ENCODE measurements around the gene MAPKAPK2. TPM values are rescaled to one million over a fixed set of nuclear protein-coding genes. Genes with fewer than 3 reads are reported as not detected.

MAPKAPK2 gene
- total RNA-seq, 1 donor from 2014 or later = 24.7 TPM

- Histone ChIP-seq H3K4me2 (no peak overlapping the region), H3K4me1 (peaks cover 15% of the 10 kb centered on the region), H2AFZ (replicated peaks) (no peak overlapping the region), H4K20me1 (ENCODE audit: low read depth) (peaks cover 4% of the 10 kb centered on the region), H3K4me3 (no peak overlapping the region), H3K9ac (no peak overlapping the region), H3K79me2 (ENCODE audit: low read depth) (no peaks in the 10 kb centered on the region), H3K27me3 (no peaks in the 10 kb centered on the region), H3F3A (ENCODE audit: low read depth) (no peaks in the 10 kb centered on the region), H3K36me3 (no peaks in the 10 kb centered on the region), H3K27ac (no peak overlapping the region), H3K9me3 (ENCODE audit: low read depth) (no peaks in the 10 kb centered on the region)
- peaks cover 6% of the 10 kb centered on the region for H3K27me3 Mint-ChIP-seq (ENCODE audit: insufficient read depth, low read depth)
- no peak for TF ChIP-seq EZH2phosphoT487 (IDR thresholded peaks at IDR 0.05)
- no peak for TF ChIP-seq EZH2 (IDR thresholded peaks at IDR 0.05)
- TF ChIP-seq CTCF (IDR thresholded peaks at IDR 0.05) = no peak
- H3K4me1 Mint-ChIP-seq = peaks cover 22% of the 10 kb centered on the region
- no peak for DNase-seq (ENCODE audit: low spot score)
- no peak overlapping the region for H3K27ac Mint-ChIP-seq
- peaks cover 6% of the 10 kb centered on the region for H3K36me3 Mint-ChIP-seq
- no peaks in the 10 kb centered on the region for H3K9me3 Mint-ChIP-seq
- no peak overlapping the region for H3K4me3 Mint-ChIP-seq
These were observed 53.1 kb downstream of the MAPKAPK2 start for GRCh38 chr1:206737729-206738201.

DNA sequence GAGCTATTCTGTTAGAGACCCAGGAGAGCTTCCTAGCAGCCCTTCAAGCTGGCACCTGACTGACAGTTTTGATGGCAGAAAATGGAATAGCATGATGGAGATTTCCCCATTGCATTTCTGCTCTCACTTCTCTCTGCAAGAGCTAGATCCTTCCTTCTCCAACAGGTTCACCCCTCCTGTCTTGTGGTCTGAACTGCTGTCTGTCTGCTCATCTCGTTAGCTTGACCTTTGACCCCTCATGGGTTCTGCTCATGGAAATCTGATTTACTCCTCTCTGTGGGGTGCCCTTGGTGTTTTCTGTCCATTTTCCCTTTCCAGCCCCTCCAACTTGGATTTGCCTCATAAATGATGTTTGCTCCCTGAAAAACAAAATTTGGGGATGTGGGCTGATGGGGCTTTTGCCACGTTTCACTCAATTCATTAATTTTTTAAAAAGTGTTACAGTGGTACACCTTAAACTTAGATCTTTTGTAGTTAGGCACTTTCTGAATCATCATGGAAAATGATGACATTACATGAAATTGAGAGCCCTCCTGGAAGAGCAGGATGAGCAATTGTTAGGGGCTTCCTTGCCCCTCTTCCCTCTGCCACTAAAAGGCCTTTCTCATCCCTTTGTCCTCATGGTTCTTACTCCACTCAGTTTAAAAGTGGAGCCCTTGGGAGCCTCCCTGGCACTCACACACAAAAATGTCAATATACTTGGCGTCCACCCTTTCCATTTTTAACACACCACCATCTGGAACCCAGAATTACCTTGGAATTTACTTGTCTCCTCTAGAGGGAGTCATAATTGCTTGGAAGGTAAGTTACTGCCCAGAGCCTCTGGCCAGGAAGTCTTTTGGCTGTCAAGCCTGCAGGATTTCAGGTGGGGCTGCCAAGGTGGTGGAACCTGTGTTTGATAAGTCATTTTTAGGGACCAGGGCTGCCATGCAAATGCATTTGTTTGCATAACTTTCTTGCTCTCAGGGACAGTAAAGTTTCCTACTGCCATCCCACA is 54.0 kb downstream of the MAPKAPK2 start:
- Histone ChIP-seq H3K4me3 (no peak overlapping the region), H3K27me3 (no peaks in the 10 kb centered on the region), H3K27ac (no peak overlapping the region), H3K36me3 (no peaks in the 10 kb centered on the region), H3K9me3 (ENCODE audit: low read depth) (no peaks in the 10 kb centered on the region), H2AFZ (replicated peaks) (no peak overlapping the region), H3K4me2 (no peak overlapping the region), H4K20me1 (ENCODE audit: low read depth) (peaks cover 4% of the 10 kb centered on the region), H3F3A (ENCODE audit: low read depth) (no peaks in the 10 kb centered on the region), H3K4me1 (peaks cover 15% of the 10 kb centered on the region), H3K79me2 (ENCODE audit: low read depth) (no peaks in the 10 kb centered on the region), H3K9ac (no peak overlapping the region)
- TF ChIP-seq EZH2 (IDR thresholded peaks at IDR 0.05) = no peak
- TF ChIP-seq CTCF (IDR thresholded peaks at IDR 0.05) = peak; percentile 52
- Mint-ChIP-seq H3K27me3 (ENCODE audit: insufficient read depth, low read depth) (peaks cover 6% of the 10 kb centered on the region), H3K9me3 (no peaks in the 10 kb centered on the region), H3K4me1 (peaks cover 22% of the 10 kb centered on the region), H3K4me3 (no peak overlapping the region), H3K36me3 (peaks cover under 1% of the 10 kb centered on the region), H3K27ac (no peak overlapping the region)
- peak; percentile 29 for DNase-seq (ENCODE audit: low spot score)

DNA sequence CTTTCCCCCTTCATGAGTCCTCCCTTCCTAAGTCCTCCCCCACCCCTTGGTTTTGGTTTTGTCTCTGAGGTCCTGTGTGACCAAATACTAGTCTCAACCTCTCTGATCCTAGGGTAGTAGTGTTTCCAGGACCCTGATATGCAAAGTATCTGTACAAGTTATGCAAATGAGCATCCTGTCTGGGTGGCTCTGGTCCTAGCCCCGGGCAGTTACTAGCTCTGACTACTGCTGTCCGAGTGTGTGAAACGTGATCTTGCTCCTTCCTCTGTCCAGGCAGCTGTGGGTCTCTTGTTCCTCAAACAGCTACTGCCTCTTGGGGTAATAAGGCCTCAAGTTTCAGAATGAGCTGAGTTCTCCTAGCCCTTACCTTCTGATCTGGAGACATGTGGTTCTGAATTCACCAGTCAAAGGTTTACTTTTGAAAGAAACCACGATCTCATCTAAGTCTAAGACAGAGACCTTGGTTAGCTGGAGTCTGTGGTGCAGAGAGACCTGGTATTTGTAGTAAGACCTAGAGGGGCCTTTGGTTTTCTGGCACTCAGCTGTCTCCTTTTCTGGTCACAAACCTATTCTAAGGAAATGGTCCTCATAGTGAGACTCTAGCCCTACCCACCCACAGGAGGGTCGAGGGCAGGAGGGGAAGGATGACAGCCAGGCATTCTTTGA is 54.8 kb downstream of the MAPKAPK2 start:
- Histone ChIP-seq H3F3A (ENCODE audit: low read depth) (no peaks in the 10 kb centered on the region), H3K79me2 (ENCODE audit: low read depth) (no peaks in the 10 kb centered on the region), H3K27me3 (no peaks in the 10 kb centered on the region), H3K4me1 (peaks cover 15% of the 10 kb centered on the region), H3K9me3 (ENCODE audit: low read depth) (no peaks in the 10 kb centered on the region), H3K4me2 (no peak overlapping the region), H3K4me3 (no peak overlapping the region), H3K36me3 (no peaks in the 10 kb centered on the region), H3K27ac (no peak overlapping the region), H2AFZ (replicated peaks) (no peak overlapping the region), H4K20me1 (ENCODE audit: low read depth) (no peaks in the 10 kb centered on the region), H3K9ac (no peak overlapping the region)
- H3K27me3 Mint-ChIP-seq (ENCODE audit: insufficient read depth, low read depth) = peaks cover 6% of the 10 kb centered on the region
- H3K4me1 Mint-ChIP-seq = peaks cover 22% of the 10 kb centered on the region
- DNase-seq (ENCODE audit: low spot score) = no peak
- TF ChIP-seq EZH2 (IDR thresholded peaks at IDR 0.05) (no peak), CTCF (IDR thresholded peaks at IDR 0.05) (no peak), EZH2phosphoT487 (IDR thresholded peaks at IDR 0.05) (no peak)
- H3K36me3 Mint-ChIP-seq = no peaks in the 10 kb centered on the region
- no peak overlapping the region for H3K27ac Mint-ChIP-seq
- no peaks in the 10 kb centered on the region for H3K9me3 Mint-ChIP-seq
- H3K4me3 Mint-ChIP-seq = no peak overlapping the region
